ENCODE measurements around the gene ATP13A2. TPM values are rescaled to one million over a fixed set of nuclear protein-coding genes. Genes with fewer than 3 reads are reported as not detected.

Gene ATP13A2
- total and polyA plus RNA-seq, 2 donors (not counting 1 experiment from before 2014, with no cell fraction given): 41.6 to 51.8 TPM

DNA sequence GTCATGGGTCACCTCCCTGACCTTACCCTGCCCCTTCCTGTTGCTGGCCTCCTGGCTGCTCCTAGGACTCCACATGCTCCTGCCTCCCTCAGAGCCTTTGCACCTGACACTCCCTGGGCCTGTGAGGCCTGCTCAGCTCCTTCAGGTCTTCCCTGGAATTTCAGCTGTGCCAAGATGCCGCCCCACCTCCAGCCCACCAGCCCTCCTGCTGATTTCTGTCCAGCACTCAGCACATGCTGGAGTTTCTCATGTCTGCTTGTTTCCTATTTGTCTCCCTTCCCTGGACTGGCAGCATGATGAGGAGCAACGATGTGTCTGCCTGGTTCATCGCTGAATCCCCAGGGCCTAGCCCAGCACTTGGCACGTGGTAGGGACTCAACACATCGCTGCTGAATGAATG lies 34.4 kb downstream of the ATP13A2 start:
- H2AFZ ChIP-seq (ENCODE audit: insufficient read depth, low read depth, low read length, poor library complexity, severe bottlenecking): no peak overlapping the region
- DNase-seq (no peak), ATAC-seq (ENCODE audit: low read depth) (no peak)
- H3K36me3 ChIP-seq (replicated peaks in 1 of 2; ENCODE audit: control extremely low read depth in 1 of 2, control insufficient read depth in 1 of 2, extremely low read depth in 1 of 2, insufficient read depth in 2 of 2, low read length in 1 of 2): no peaks in the 10 kb centered on the region
- WGBS (ENCODE audit: insufficient coverage): 98% methylated on average over 5 of the region's 5 CpGs
- intact Hi-C loops (cut with micrococcal nuclease): no loop called here
- H3K4me3 ChIP-seq (ENCODE audit: control extremely low read depth in 1 of 5, extremely low read depth in 1 of 5, insufficient read depth in 1 of 5, low read depth in 2 of 5, low read length in 4 of 5): no peak overlapping the region
- no peak for TF ChIP-seq EZH2 (IDR thresholded peaks at IDR 0.05; ENCODE audit: borderline replicate concordance, insufficient read depth, low read depth, low read length, poor library complexity, severe bottlenecking)
- TF ChIP-seq CTCF (IDR thresholded peaks at IDR 0.05): no peak
- H3K79me2 ChIP-seq (ENCODE audit: control insufficient read depth, insufficient read depth, low read length): no peaks in the 10 kb centered on the region
- H3K9ac ChIP-seq (ENCODE audit: low read length): no peak overlapping the region
- H3K4me3 Mint-ChIP-seq: no peak overlapping the region
- no peak overlapping the region for H3K4me2 ChIP-seq (replicated peaks; ENCODE audit: low read depth, low read length, poor library complexity, severe bottlenecking)
- no peak overlapping the region for H3K27ac ChIP-seq (ENCODE audit: low read length in 2 of 2)
- no peak overlapping the region for H3K27ac Mint-ChIP-seq
- peaks cover 0 to 30% (median 6%) of the 10 kb centered on the region in 4 experiments for H3K27me3 ChIP-seq (replicated peaks in 1 of 4; ENCODE audit: control extremely low read depth in 1 of 4, control insufficient read depth in 3 of 4, insufficient read depth in 4 of 4, low read length in 3 of 4)
- H3K27me3 Mint-ChIP-seq: peaks cover 12% of the 10 kb centered on the region
- POLR2A ChIA-PET: no interaction called here
- H3K9me3 Mint-ChIP-seq (ENCODE audit: insufficient read depth): no peaks in the 10 kb centered on the region
- H3K9me3 ChIP-seq (ENCODE audit: control extremely low read depth in 1 of 3, control insufficient read depth in 2 of 3, insufficient read depth in 1 of 3, low read length in 2 of 3): peaks cover 0 to 4% (median 0%) of the 10 kb centered on the region in 3 donors
- CTCF ChIA-PET: no interaction called here
- H4K20me1 ChIP-seq (ENCODE audit: control insufficient read depth, insufficient read depth, low read length, poor library complexity, severe bottlenecking): no peaks in the 10 kb centered on the region
- peaks cover 11% of the 10 kb centered on the region for H3K4me1 Mint-ChIP-seq
- H3K4me1 ChIP-seq (ENCODE audit: control insufficient read depth in 2 of 2, insufficient read depth in 2 of 2, low read length in 2 of 2): peaks cover 7 to 9% of the 10 kb centered on the region in 2 donors

DNA sequence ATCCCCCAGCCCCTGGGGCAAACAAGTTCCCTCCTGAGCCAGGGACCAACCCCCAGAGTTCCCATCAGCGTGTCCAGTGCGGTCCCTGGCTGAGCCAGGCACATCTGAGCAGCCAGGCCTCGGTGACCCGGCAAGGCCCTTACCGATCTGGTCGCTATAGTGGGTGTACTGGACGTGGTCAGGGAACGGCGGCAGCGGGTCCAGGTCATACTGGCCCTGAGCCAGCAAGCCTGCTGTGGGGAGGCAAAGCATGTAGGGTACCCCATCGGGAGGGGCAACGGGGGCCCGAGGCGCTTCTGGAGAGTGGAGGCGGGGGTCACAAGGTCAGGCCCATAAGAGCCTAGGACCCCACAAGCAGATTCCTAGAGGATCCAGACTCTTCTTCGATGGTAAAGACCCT lies 34.8 kb downstream of the ATP13A2 start:
- Histone ChIP-seq H2AFZ (ENCODE audit: insufficient read depth, low read depth, low read length, poor library complexity, severe bottlenecking) (no peak overlapping the region), H3K79me2 (ENCODE audit: control insufficient read depth, insufficient read depth, low read length) (no peaks in the 10 kb centered on the region), H3K27ac (ENCODE audit: low read length in 2 of 2) (no peak overlapping the region), H3K27me3 (replicated peaks in 1 of 4; ENCODE audit: control extremely low read depth in 1 of 4, control insufficient read depth in 3 of 4, insufficient read depth in 4 of 4, low read length in 3 of 4) (peaks cover 0 to 26% (median 6%) of the 10 kb centered on the region in 4 experiments), H4K20me1 (ENCODE audit: control insufficient read depth, insufficient read depth, low read length, poor library complexity, severe bottlenecking) (no peaks in the 10 kb centered on the region), H3K4me3 (ENCODE audit: control extremely low read depth in 1 of 5, extremely low read depth in 1 of 5, insufficient read depth in 1 of 5, low read depth in 2 of 5, low read length in 4 of 5) (no peak overlapping the region), H3K9me3 (ENCODE audit: control extremely low read depth in 1 of 3, control insufficient read depth in 2 of 3, insufficient read depth in 1 of 3, low read length in 2 of 3) (peaks cover 0 to 4% (median 0%) of the 10 kb centered on the region in 3 donors), H3K4me1 (ENCODE audit: control insufficient read depth in 2 of 2, insufficient read depth in 2 of 2, low read length in 2 of 2) (peaks cover 7 to 9% of the 10 kb centered on the region in 2 donors), H3K36me3 (replicated peaks in 1 of 2; ENCODE audit: control extremely low read depth in 1 of 2, control insufficient read depth in 1 of 2, extremely low read depth in 1 of 2, insufficient read depth in 2 of 2, low read length in 1 of 2) (no peaks in the 10 kb centered on the region), H3K4me2 (replicated peaks; ENCODE audit: low read depth, low read length, poor library complexity, severe bottlenecking) (no peak overlapping the region), H3K9ac (ENCODE audit: low read length) (no peak overlapping the region)
- H3K27ac Mint-ChIP-seq: no peak overlapping the region
- WGBS (ENCODE audit: insufficient coverage): 94% methylated on average over 16 of the region's 16 CpGs
- ATAC-seq (ENCODE audit: low read depth): no peak
- H3K9me3 Mint-ChIP-seq (ENCODE audit: insufficient read depth): no peaks in the 10 kb centered on the region
- CTCF ChIA-PET: no interaction called here
- DNase-seq: no peak
- H3K4me1 Mint-ChIP-seq: peaks cover 11% of the 10 kb centered on the region
- intact Hi-C loops (cut with micrococcal nuclease): no loop called here
- POLR2A ChIA-PET: no interaction called here
- no peak overlapping the region for H3K4me3 Mint-ChIP-seq
- TF ChIP-seq EZH2 (IDR thresholded peaks at IDR 0.05; ENCODE audit: borderline replicate concordance, insufficient read depth, low read depth, low read length, poor library complexity, severe bottlenecking) (no peak), CTCF (IDR thresholded peaks at IDR 0.05) (no peak)
- H3K27me3 Mint-ChIP-seq: peaks cover 12% of the 10 kb centered on the region

All from B cell (primary cell).